A549 (cell line): ENCODE results near the gene CDC27.

Source experiments
- CHD4 ChIP-seq: fragments of 200-600 bp; sonication (generic); IDR thresholded peaks from 2 replicates; pipeline ENCODE4 v1.6.1; 2016; ENCODE audit warnings: antibody characterized with exemption, mild to moderate bottlenecking, borderline replicate concordance
- POLR2A ChIP-seq: IDR thresholded peaks from 2 replicates; pipeline ENCODE4 v1.6.1; 2012; ENCODE audit warnings: mild to moderate bottlenecking, low read length
- RNF2 ChIP-seq: fragments of 200-600 bp; sonication (generic); IDR thresholded peaks from 2 replicates; pipeline ENCODE4 v1.6.1; 2016; ENCODE audit warnings: low read depth, mild to moderate bottlenecking, antibody characterized with exemption, moderate library complexity, borderline replicate concordance
- TF ChIP-seq, protein P1 (sequence below): fragments of >200 bp; sonication (Bioruptor Twin); formaldehyde crosslinking; IDR thresholded peaks from 3 replicates; pipeline ENCODE4 v1.5.1; 2016
- TF ChIP-seq, protein P2 (sequence below): IDR thresholded peaks from 2 replicates; pipeline ENCODE4 v1.6.1; 2012

DNA sequence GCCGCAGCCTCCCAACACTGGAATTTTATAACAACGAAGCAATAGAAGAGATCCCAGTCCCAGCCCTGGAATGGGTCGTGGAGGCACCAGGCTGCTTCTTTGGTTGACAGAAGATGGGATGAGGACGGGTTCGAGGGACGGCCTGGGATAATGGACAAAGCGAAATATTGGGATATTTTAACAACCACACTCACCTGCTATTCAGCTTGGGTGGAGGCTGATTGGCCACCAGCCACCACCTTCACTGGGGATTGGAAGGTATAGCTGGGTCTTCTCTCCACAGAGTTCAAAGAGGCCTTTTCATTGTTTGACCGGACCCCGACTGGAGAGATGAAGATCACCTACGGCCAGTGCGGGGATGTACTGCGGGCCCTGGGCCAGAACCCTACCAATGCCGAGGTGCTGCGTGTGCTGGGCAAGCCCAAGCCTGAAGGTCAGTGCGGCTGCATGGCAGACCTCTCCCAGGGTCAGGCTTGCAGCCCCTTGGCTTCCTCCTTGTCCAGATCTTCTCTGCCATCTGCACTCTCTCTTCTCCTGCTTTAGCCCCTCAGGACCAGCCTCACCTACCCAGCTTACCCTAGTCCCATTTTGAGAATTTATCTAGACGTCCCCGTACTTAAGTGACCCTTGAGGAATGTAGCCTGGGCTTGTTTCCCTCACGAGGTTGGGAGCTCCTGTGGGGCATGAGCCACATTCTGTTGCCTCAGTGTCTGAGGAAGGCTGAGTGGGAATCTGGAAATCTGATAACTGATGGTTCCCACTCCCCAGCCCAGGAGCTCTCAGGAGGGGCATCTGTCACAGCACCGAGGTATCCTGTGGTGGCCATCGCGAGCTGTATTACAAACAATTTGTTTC is 30.8 kb upstream of the CDC27 start:
- TF ChIP-seq, protein P1, sequence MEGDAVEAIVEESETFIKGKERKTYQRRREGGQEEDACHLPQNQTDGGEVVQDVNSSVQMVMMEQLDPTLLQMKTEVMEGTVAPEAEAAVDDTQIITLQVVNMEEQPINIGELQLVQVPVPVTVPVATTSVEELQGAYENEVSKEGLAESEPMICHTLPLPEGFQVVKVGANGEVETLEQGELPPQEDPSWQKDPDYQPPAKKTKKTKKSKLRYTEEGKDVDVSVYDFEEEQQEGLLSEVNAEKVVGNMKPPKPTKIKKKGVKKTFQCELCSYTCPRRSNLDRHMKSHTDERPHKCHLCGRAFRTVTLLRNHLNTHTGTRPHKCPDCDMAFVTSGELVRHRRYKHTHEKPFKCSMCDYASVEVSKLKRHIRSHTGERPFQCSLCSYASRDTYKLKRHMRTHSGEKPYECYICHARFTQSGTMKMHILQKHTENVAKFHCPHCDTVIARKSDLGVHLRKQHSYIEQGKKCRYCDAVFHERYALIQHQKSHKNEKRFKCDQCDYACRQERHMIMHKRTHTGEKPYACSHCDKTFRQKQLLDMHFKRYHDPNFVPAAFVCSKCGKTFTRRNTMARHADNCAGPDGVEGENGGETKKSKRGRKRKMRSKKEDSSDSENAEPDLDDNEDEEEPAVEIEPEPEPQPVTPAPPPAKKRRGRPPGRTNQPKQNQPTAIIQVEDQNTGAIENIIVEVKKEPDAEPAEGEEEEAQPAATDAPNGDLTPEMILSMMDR: no peak
- TF ChIP-seq CHD4 (no peak), RNF2 (no peak), POLR2A (no peak)
- TF ChIP-seq, protein P2, sequence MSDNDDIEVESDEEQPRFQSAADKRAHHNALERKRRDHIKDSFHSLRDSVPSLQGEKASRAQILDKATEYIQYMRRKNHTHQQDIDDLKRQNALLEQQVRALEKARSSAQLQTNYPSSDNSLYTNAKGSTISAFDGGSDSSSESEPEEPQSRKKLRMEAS: no peak
